OCI-LY3 (cell line): ENCODE measurements around the gene PDE7B.

Source experiments
- EZH2phosphoT487 ChIP-seq: fragments of 200-600 bp; shearing (Covaris generic); IDR thresholded peaks from 2 replicates; pipeline ENCODE4 v1.6.1; 2018; ENCODE audit warnings: antibody characterized with exemption, mixed run types, low read depth
- TF ChIP-seq, protein P1 (sequence below): fragments of 200-600, 300-600 bp; sonication (generic); IDR thresholded peaks from 2 replicates; pipeline ENCODE4 v1.5.1; 2014; ENCODE audit warnings: antibody characterized with exemption, low read length, low read depth

DNA sequence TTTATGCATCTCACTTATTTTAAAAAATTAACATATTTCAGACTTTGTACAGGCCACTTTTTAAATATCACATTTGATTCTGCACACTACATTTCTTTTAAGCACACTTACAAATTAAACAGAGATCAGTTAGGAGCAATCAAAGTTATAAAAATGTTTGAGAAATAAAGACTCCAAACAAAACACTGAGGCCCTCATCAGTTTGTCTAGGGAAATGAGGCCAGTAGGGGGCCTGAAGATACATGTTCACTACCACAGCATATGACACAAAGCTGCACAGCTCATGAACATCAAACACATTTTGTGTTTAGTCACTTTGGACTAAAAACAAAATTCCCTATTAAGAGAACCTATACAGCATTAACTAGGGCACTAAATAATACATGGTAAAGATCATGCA lies 180.5 kb downstream of the PDE7B start:
- TF ChIP-seq, protein P1, sequence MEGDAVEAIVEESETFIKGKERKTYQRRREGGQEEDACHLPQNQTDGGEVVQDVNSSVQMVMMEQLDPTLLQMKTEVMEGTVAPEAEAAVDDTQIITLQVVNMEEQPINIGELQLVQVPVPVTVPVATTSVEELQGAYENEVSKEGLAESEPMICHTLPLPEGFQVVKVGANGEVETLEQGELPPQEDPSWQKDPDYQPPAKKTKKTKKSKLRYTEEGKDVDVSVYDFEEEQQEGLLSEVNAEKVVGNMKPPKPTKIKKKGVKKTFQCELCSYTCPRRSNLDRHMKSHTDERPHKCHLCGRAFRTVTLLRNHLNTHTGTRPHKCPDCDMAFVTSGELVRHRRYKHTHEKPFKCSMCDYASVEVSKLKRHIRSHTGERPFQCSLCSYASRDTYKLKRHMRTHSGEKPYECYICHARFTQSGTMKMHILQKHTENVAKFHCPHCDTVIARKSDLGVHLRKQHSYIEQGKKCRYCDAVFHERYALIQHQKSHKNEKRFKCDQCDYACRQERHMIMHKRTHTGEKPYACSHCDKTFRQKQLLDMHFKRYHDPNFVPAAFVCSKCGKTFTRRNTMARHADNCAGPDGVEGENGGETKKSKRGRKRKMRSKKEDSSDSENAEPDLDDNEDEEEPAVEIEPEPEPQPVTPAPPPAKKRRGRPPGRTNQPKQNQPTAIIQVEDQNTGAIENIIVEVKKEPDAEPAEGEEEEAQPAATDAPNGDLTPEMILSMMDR = peak; percentile 36; the same call in 1 of the 2 replicates
- no peak for TF ChIP-seq EZH2phosphoT487
